DND-41 (cell line): ENCODE results near the gene PDGFB.
A peak's percentile ranks its signal among the peaks of the same experiment; 100 is the strongest.

Experiments used
- ATAC-seq: fragments of 200-7000 bp; cut with Tn5 transposase; 3 replicates; pipeline ENCODE4 v1.9.1; 2021; ENCODE audit warnings: low read depth; ENCODE audit not compliant: insufficient read depth
- DNase-seq: peaks from one replicate; pipeline ENCODE4 v3.0.0-alpha.2; 2020
- H2AFZ ChIP-seq: 2 replicates; pipeline ENCODE4 v1.6.0; 2012; ENCODE audit warnings: low read depth, low read length
- H3K27ac ChIP-seq: 2 replicates; pipeline ENCODE4 v1.5.1; 2012; ENCODE audit warnings: low read length, inconsistent platforms
- H3K27me3 ChIP-seq: fragments of 200-600 bp; sonication (generic); 2 replicates; pipeline ENCODE4 v1.6.0; 2012; ENCODE audit warnings: low read length, mild to moderate bottlenecking, inconsistent platforms; ENCODE audit not compliant: insufficient read depth, poor library complexity
- H3K36me3 ChIP-seq: 2 replicates; pipeline ENCODE4 v1.5.1; 2012; ENCODE audit warnings: low read length, inconsistent platforms; ENCODE audit not compliant: insufficient read depth
- H3K4me1 ChIP-seq: 2 replicates; pipeline ENCODE4 v1.5.1; 2012; ENCODE audit warnings: mild to moderate bottlenecking, low read length; ENCODE audit not compliant: insufficient read depth
- H3K4me2 ChIP-seq: 2 replicates; pipeline ENCODE4 v1.6.0; 2012; ENCODE audit warnings: mild to moderate bottlenecking, moderate library complexity, low read length, inconsistent platforms; ENCODE audit not compliant: insufficient read depth
- H3K4me3 ChIP-seq, 2 experiments: fragments of 200-600 bp in 1 of 2; shearing (Covaris generic) in 1 of 2; 2 replicates each; pipeline ENCODE4 v1.5.1; 2012 to 2016; ENCODE audit warnings: inconsistent platforms in 2 of 2, low read length in 2 of 2, mild to moderate bottlenecking in 2 of 2, low read depth in 1 of 2, moderate library complexity in 1 of 2
- H3K79me2 ChIP-seq: 2 replicates; pipeline ENCODE4 v1.6.0; 2012; ENCODE audit warnings: low read length, inconsistent platforms; ENCODE audit not compliant: insufficient read depth
- H3K9ac ChIP-seq: 2 replicates; pipeline ENCODE4 v1.6.0; 2012; ENCODE audit warnings: low read depth, mild to moderate bottlenecking, inconsistent platforms, low read length, moderate library complexity
- H3K9me3 ChIP-seq: 2 replicates; pipeline ENCODE4 v1.5.1; 2012; ENCODE audit warnings: low read length, moderate library complexity, mild to moderate bottlenecking, inconsistent platforms; ENCODE audit not compliant: insufficient read depth, severe bottlenecking
- H4K20me1 ChIP-seq: 2 replicates; pipeline ENCODE4 v1.6.0; 2012; ENCODE audit warnings: low read length; ENCODE audit not compliant: insufficient read depth
- EZH2 ChIP-seq: IDR thresholded peaks from 3 replicates; pipeline ENCODE4 v1.6.1; 2012; ENCODE audit warnings: borderline replicate concordance, low read depth, mild to moderate bottlenecking, moderate library complexity, low read length, inconsistent platforms; ENCODE audit not compliant: severe bottlenecking
- TF ChIP-seq, protein P1 (sequence below): IDR thresholded peaks from 2 replicates; pipeline ENCODE4 v1.5.1; 2012; ENCODE audit warnings: borderline replicate concordance, low read length, moderate library complexity, mild to moderate bottlenecking; ENCODE audit not compliant: poor library complexity, severe bottlenecking; ENCODE audit errors: extremely low read depth

PDGFB gene

DNA sequence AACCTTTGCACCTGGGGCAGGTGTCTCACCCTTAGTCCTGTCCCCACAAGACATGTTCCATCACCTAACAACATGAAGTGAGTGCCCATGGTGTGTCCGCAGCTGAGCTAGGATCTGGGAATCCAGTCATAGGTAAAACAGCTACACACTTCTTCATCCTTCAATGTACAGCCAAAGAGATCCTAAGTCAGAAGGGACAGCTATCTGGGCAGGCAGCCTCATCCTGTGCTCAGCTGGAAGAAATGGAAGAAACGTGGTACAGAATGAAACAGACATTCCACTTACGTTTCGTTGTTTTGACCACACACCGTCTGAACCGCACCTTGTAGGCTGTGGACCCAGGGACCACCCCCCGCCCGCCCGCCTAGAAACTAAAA lies 30.8 kb downstream of the PDGFB start:
- no peaks in the 10 kb centered on the region for H3K9me3 ChIP-seq
- H3K4me1 ChIP-seq, result no peaks in the 10 kb centered on the region
- H3K27me3 ChIP-seq, result peaks cover 6% of the 10 kb centered on the region
- H3K9ac ChIP-seq, result no peak overlapping the region
- no peak for TF ChIP-seq EZH2
- TF ChIP-seq, protein P1, sequence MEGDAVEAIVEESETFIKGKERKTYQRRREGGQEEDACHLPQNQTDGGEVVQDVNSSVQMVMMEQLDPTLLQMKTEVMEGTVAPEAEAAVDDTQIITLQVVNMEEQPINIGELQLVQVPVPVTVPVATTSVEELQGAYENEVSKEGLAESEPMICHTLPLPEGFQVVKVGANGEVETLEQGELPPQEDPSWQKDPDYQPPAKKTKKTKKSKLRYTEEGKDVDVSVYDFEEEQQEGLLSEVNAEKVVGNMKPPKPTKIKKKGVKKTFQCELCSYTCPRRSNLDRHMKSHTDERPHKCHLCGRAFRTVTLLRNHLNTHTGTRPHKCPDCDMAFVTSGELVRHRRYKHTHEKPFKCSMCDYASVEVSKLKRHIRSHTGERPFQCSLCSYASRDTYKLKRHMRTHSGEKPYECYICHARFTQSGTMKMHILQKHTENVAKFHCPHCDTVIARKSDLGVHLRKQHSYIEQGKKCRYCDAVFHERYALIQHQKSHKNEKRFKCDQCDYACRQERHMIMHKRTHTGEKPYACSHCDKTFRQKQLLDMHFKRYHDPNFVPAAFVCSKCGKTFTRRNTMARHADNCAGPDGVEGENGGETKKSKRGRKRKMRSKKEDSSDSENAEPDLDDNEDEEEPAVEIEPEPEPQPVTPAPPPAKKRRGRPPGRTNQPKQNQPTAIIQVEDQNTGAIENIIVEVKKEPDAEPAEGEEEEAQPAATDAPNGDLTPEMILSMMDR, result no peak
- DNase-seq, result no peak
- no peaks in the 10 kb centered on the region; the same call in 1 of the 2 replicates for H4K20me1 ChIP-seq
- H3K4me2 ChIP-seq, result no peak overlapping the region
- H3K36me3 ChIP-seq, result no peaks in the 10 kb centered on the region
- H3K27ac ChIP-seq, result no peak overlapping the region
- H3K4me3 ChIP-seq, result no peak overlapping the region
- no peaks in the 10 kb centered on the region for H3K79me2 ChIP-seq
- H2AFZ ChIP-seq, result no peak overlapping the region
- no peak for ATAC-seq

DNA sequence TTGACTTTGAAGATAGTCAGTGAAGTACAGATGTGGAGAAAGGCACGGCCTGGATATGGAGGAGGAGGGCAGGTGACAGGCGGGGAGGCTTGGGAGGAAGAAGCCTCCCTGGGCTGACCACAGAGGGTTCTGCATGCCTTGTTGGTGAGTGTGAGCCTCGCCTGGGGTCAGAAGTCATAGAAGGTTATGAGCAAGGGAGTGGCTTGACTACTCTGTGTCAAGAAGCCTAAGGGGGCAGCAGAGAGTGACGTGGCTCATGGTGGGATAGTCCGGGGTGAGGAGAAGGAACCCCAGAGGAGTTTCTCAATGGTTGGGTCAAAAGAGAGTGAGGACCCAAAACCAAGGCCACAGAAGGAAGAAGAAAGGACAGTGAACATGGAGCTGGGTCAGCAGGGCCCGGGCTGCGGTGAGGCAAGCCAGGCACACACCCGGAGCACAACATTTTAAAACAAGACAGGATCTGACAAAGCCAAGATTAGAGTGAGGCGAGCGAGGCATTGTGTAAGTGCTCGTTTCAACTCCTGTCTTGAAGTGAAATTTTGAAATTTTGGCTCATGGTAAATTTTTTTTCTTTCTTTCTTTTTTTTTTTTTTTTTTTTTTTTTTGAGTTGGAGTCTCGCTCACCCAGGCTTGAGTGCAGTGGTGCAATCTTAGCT lies 31.9 kb downstream of the PDGFB start:
- TF ChIP-seq, protein P1, result peak; percentile 38
- TF ChIP-seq EZH2, result no peak
- Histone ChIP-seq H3K27me3 (peaks cover 6% of the 10 kb centered on the region), H3K4me1 (no peaks in the 10 kb centered on the region), H3K36me3 (no peaks in the 10 kb centered on the region), H3K9ac (no peak overlapping the region), H4K20me1 (no peaks in the 10 kb centered on the region; the same call in 1 of the 2 replicates), H2AFZ (no peak overlapping the region), H3K79me2 (no peaks in the 10 kb centered on the region), H3K9me3 (no peaks in the 10 kb centered on the region), H3K27ac (no peak overlapping the region), H3K4me3 (no peak overlapping the region), H3K4me2 (no peak overlapping the region)
- DNase-seq, result no peak
- ATAC-seq, result no peak

- H3K9me3 ChIP-seq, result no peaks in the 10 kb centered on the region
- H3K27ac ChIP-seq, result no peak overlapping the region
- DNase-seq, result no peak
Observed at GRCh38 chr22:39209756-39210155, 35.0 kb downstream of the PDGFB start.

More at GRCh38 chr22:39209756-39210155, 35.0 kb downstream of the PDGFB start:
- no peak overlapping the region for H3K4me2 ChIP-seq
- no peak overlapping the region for H2AFZ ChIP-seq
- no peak overlapping the region for H3K9ac ChIP-seq
- H3K4me1 ChIP-seq, result peaks cover 10% of the 10 kb centered on the region; the same call in 1 of the 2 replicates
- no peak overlapping the region for H3K4me3 ChIP-seq
- no peak for ATAC-seq
- TF ChIP-seq, protein P1, result no peak
- no peak for TF ChIP-seq EZH2
- H4K20me1 ChIP-seq, result peaks cover 4% of the 10 kb centered on the region; the same call in 1 of the 2 replicates
- no peaks in the 10 kb centered on the region for H3K79me2 ChIP-seq
- no peaks in the 10 kb centered on the region for H3K36me3 ChIP-seq
- peaks cover 6% of the 10 kb centered on the region for H3K27me3 ChIP-seq
